Mammary epithelial cell (primary cell): ENCODE measurements around the gene ZCCHC13.
"Not testable (repeated sequence)": the region's sequence is repeated elsewhere in the genome, so short reads cannot be mapped to it uniquely, and the experiment has no call there.

ENCODE experiments used
- EZH2 ChIP-seq: IDR thresholded peaks from 2 replicates; pipeline ENCODE4 v1.6.1; 2012; ENCODE audit warnings: low read length, inconsistent platforms, borderline replicate concordance
- TF ChIP-seq, protein P1 (sequence below), 2 donors: IDR thresholded peaks in 1 of 2; conservative IDR thresholded peaks in 1 of 2; 2 replicates each; pipeline ENCODE4 v1.5.1; 2011 to 2012; ENCODE audit warnings: inconsistent platforms in 2 of 2, low read length in 2 of 2, mild to moderate bottlenecking in 2 of 2, control low read depth in 1 of 2, low read depth in 1 of 2; ENCODE audit not compliant: insufficient read depth in 1 of 2; ENCODE audit errors: extremely low read depth in 1 of 2

DNA sequence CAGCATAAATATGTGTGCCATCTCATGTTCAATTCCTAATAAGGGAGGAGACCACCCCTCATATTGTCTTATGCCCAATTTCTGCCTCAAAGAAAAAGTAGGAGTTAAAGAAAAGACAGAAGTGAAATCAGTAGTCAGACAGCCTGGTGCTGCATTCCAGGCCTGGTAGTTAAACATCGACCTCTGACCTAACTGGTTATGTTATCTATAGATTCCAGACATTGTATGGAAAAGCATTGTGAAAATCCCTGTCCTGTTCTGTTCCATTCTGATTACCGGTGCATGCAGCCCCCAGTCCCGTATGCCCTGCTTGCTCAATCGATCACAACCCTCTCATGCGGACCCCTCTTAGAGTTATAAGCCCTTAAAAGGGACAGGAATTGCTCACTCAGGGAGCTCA, 38.2 kb downstream of the ZCCHC13 start:
- TF ChIP-seq, protein P1, sequence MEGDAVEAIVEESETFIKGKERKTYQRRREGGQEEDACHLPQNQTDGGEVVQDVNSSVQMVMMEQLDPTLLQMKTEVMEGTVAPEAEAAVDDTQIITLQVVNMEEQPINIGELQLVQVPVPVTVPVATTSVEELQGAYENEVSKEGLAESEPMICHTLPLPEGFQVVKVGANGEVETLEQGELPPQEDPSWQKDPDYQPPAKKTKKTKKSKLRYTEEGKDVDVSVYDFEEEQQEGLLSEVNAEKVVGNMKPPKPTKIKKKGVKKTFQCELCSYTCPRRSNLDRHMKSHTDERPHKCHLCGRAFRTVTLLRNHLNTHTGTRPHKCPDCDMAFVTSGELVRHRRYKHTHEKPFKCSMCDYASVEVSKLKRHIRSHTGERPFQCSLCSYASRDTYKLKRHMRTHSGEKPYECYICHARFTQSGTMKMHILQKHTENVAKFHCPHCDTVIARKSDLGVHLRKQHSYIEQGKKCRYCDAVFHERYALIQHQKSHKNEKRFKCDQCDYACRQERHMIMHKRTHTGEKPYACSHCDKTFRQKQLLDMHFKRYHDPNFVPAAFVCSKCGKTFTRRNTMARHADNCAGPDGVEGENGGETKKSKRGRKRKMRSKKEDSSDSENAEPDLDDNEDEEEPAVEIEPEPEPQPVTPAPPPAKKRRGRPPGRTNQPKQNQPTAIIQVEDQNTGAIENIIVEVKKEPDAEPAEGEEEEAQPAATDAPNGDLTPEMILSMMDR (conservative IDR thresholded peaks at IDR 0.05 in 1 of 2, IDR thresholded peaks at IDR 0.05 in 1 of 2; ENCODE audit: extremely low read depth in 1 of 2, insufficient read depth in 1 of 2, low read depth in 1 of 2, low read length in 2 of 2) = not testable (repeated sequence)
- not testable (repeated sequence) for TF ChIP-seq EZH2
